Osteoblast (primary cell): ENCODE results near the gene TNNC1. TPM values are rescaled to one million over a fixed set of nuclear protein-coding genes. Genes with fewer than 3 reads are reported as not detected.
A peak's percentile ranks its signal among the peaks of the same experiment; 100 is the strongest.

ENCODE experiments used
- DNase-seq: peaks from one replicate; pipeline ENCODE4 v3.0.0; 2011; ENCODE audit warnings: low spot score, mixed read lengths; ENCODE audit not compliant: insufficient read length; ENCODE audit errors: missing footprints
- H2AFZ ChIP-seq: 2 replicates; pipeline ENCODE4 v1.6.0; 2011; ENCODE audit warnings: mild to moderate bottlenecking, low read length
- H3K27ac ChIP-seq: 2 replicates; pipeline ENCODE4 v1.5.1; 2011; ENCODE audit warnings: mild to moderate bottlenecking, low read depth, low read length, moderate library complexity
- H3K27me3 ChIP-seq: 2 replicates; pipeline ENCODE4 v1.6.0; 2012; ENCODE audit warnings: mild to moderate bottlenecking, control low read depth, inconsistent platforms, low read length, moderate library complexity; ENCODE audit not compliant: insufficient read depth
- H3K36me3 ChIP-seq: 2 replicates; pipeline ENCODE4 v1.5.1; 2011; ENCODE audit warnings: mild to moderate bottlenecking, low read length, control low read depth, moderate library complexity; ENCODE audit not compliant: insufficient read depth
- H3K4me1 ChIP-seq: 2 replicates; pipeline ENCODE4 v1.5.1; 2011; ENCODE audit warnings: mild to moderate bottlenecking, low read length, control low read depth, moderate library complexity; ENCODE audit not compliant: insufficient read depth
- H3K4me2 ChIP-seq: 2 replicates; pipeline ENCODE4 v1.6.0; 2011; ENCODE audit warnings: mild to moderate bottlenecking, low read length; ENCODE audit not compliant: insufficient read depth
- H3K4me3 ChIP-seq: fragments of 200-600 bp; sonication (generic); 3 replicates; pipeline ENCODE4 v1.5.1; 2012; ENCODE audit warnings: mild to moderate bottlenecking, low read length, inconsistent platforms; ENCODE audit not compliant: insufficient read depth
- H3K79me2 ChIP-seq: 2 replicates; pipeline ENCODE4 v1.6.0; 2012; ENCODE audit warnings: mild to moderate bottlenecking, low read length, control low read depth, inconsistent platforms; ENCODE audit not compliant: insufficient read depth
- H3K9me3 ChIP-seq: 2 replicates; pipeline ENCODE4 v1.5.1; 2011; ENCODE audit warnings: low read depth, low read length, control low read depth
- H4K20me1 ChIP-seq: 2 replicates; pipeline ENCODE4 v1.6.0; 2012; ENCODE audit warnings: mild to moderate bottlenecking, low read length, control low read depth; ENCODE audit not compliant: insufficient read depth
- CTCF ChIP-seq: IDR thresholded peaks from 2 replicates; pipeline ENCODE4 v1.5.1; 2011; ENCODE audit warnings: mild to moderate bottlenecking, low read depth, low read length, moderate library complexity; ENCODE audit errors: extremely low read depth
- total RNA-seq: library from RNA; depleted of rRNA; stranded (reverse); fragments of >200 nt; gene quantifications from 2 replicates; pipeline ENCODE4 v1.2.3, GENCODE V29; 2012

TNNC1 gene
- total RNA-seq, 1 donor = 0.36 TPM

GRCh38 chr3:52456800-52457183, 3.0 kb upstream of the TNNC1 start:
- H4K20me1 ChIP-seq = peaks cover 32% of the 10 kb centered on the region
- no peak for TF ChIP-seq CTCF
- DNase-seq = peak; percentile 77
- H3K36me3 ChIP-seq = peaks cover 42% of the 10 kb centered on the region
- peaks cover 19% of the 10 kb centered on the region for H3K4me1 ChIP-seq
- peak overlapping the region; percentile 80 for H3K27ac ChIP-seq
- H3K4me2 ChIP-seq = peak overlapping the region; percentile 96
- H3K27me3 ChIP-seq = no peaks in the 10 kb centered on the region
- H3K4me3 ChIP-seq = peak overlapping the region; percentile 92
- H2AFZ ChIP-seq = no peak overlapping the region
- H3K79me2 ChIP-seq = peaks cover 54% of the 10 kb centered on the region
- H3K9me3 ChIP-seq = no peaks in the 10 kb centered on the region

GRCh38 chr3:52456169-52456799, 2.4 kb upstream of the TNNC1 start:
- H3K79me2 ChIP-seq = peaks cover 53% of the 10 kb centered on the region
- no peak for TF ChIP-seq CTCF
- peak overlapping the region; percentile 92 for H3K4me3 ChIP-seq
- H3K9me3 ChIP-seq = no peaks in the 10 kb centered on the region
- H3K27me3 ChIP-seq = no peaks in the 10 kb centered on the region
- DNase-seq = peak; percentile 94
- peaks cover 19% of the 10 kb centered on the region for H3K4me1 ChIP-seq
- H3K4me2 ChIP-seq = peak overlapping the region; percentile 96
- H3K36me3 ChIP-seq = peaks cover 39% of the 10 kb centered on the region
- peak overlapping the region; percentile 86 for H2AFZ ChIP-seq
- peak overlapping the region; percentile 80 for H3K27ac ChIP-seq
- peaks cover 31% of the 10 kb centered on the region for H4K20me1 ChIP-seq

GRCh38 chr3:52455283-52456168, 1.7 kb upstream of the TNNC1 start, which contains the start of gene NISCH:
Gene NISCH, plus strand, starts transcription at chr3:52455604. Its CDS starts 38 bp downstream, at chr3:52455642.
- peaks cover 45% of the 10 kb centered on the region for H3K79me2 ChIP-seq
- peak; percentile 98 for DNase-seq
- H3K9me3 ChIP-seq = no peaks in the 10 kb centered on the region
- H3K36me3 ChIP-seq = peaks cover 32% of the 10 kb centered on the region
- H3K4me2 ChIP-seq = peak within 1 kb of the TSS; percentile 96
- peaks cover 29% of the 10 kb centered on the region for H4K20me1 ChIP-seq
- peak within 1 kb of the TSS; percentile 87 for H2AFZ ChIP-seq
- peaks cover 19% of the 10 kb centered on the region for H3K4me1 ChIP-seq
- TF ChIP-seq CTCF = no peak
- peak within 1 kb of the TSS; percentile 80 for H3K27ac ChIP-seq
- no peaks in the 10 kb centered on the region for H3K27me3 ChIP-seq
- peak within 1 kb of the TSS; percentile 92 for H3K4me3 ChIP-seq

GRCh38 chr3:52454938-52455282, 1.1 kb upstream of the TNNC1 start:
- H2AFZ ChIP-seq = peak overlapping the region; percentile 87
- H3K9me3 ChIP-seq = no peaks in the 10 kb centered on the region

More at GRCh38 chr3:52454938-52455282, 1.1 kb upstream of the TNNC1 start:
- peaks cover 26% of the 10 kb centered on the region for H3K36me3 ChIP-seq
- peak overlapping the region; percentile 92 for H3K4me3 ChIP-seq
- H3K79me2 ChIP-seq = peaks cover 40% of the 10 kb centered on the region
- H3K4me2 ChIP-seq = peak overlapping the region; percentile 92
- H3K27me3 ChIP-seq = no peaks in the 10 kb centered on the region
- H4K20me1 ChIP-seq = peaks cover 29% of the 10 kb centered on the region
- peaks cover 19% of the 10 kb centered on the region for H3K4me1 ChIP-seq
- no peak for TF ChIP-seq CTCF
- DNase-seq = peak; percentile 93
- peak overlapping the region; percentile 73 for H3K27ac ChIP-seq
